NCI-H2171 treated with DMSO at 0.1 percent for 48 hours (cell line): ENCODE measurements around the gene HS3ST3B1.

Source experiments
- DNase-seq: peaks from one replicate; lab custom pipeline; 2025; lab: John Stamatoyannopoulos, UW

HS3ST3B1 gene

DNA sequence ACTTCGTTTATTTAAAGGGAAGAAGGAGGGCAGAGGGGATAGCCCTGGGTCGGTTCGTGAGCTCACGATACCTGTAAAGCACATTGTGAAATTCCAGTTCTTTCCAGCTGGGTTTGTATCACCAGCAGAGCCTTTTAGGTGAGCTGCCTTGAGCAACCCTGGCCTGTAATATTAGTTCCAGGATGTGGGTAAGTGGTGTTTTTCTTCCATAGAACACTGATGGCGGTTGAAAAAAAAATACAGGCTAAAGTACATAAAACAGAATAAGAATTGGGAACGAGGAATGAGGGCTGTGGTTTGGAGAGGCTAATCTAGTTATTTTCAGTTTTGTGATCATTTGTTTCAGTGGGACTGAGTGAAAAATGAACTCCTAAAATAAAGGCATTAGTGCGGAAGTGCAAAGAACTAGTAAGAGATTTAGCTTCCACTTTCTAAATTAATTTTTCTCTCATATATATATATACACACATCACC lies 20.6 kb downstream of the HS3ST3B1 start:
- no peak for DNase-seq

DNA sequence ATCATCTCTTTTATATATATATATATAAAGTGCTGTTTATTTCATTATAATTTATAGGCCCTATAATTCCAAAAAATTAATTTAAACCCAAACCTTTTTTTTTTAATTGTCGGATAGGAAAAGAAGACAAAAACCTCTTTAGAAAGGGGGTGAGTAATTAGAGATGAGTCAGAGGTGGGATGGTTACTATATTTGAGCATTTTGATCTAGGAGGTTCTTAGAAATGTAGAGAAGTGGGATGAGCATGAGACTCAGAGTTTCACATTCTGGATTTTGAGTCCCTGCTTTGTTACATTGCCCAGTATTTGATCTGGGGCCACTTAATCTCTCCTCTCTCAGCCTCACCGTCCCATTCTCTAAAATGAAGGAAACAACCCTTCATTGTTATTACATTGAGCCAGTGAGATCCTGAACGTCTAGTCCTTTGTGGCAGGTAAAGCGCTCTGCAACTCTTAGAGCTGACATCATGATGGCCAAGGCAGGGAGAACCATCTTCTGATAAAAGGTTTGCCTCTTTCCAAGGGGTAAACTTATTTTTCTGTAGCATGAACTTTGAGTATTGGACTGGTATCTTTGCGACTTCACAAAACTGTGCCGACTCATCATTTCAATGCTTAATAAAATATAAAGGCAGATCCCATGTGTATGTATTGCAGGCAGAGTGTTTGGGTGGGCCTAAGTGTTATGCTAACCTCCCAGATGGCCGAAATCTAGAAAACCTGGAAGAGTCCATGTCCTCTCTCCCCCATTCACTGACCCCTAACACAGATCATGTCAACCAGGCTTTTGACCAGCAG lies 21.3 kb downstream of the HS3ST3B1 start:
- no peak for DNase-seq

DNA sequence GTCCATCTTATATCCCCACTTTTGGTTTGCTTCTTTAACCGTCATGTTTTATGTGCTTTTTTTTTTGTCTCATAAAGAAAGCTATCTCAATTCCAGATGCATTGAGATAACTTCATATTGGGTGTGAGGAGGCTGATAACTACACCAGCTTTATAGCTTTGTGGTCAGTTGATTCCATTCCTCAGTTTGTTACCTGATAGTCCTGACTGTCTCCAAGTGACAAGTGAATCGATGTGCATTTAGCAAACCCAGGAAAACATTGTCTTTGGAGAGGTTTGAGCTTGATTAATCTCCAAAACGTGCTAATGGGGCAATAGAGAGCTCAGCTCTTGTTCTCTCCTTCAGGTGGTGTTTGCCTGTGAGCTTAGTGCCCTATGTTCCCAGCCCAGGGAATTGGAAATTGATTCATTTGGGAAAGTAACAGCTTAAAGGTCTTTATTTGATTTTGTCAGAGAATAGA lies 22.7 kb downstream of the HS3ST3B1 start:
- DNase-seq = no peak

DNA sequence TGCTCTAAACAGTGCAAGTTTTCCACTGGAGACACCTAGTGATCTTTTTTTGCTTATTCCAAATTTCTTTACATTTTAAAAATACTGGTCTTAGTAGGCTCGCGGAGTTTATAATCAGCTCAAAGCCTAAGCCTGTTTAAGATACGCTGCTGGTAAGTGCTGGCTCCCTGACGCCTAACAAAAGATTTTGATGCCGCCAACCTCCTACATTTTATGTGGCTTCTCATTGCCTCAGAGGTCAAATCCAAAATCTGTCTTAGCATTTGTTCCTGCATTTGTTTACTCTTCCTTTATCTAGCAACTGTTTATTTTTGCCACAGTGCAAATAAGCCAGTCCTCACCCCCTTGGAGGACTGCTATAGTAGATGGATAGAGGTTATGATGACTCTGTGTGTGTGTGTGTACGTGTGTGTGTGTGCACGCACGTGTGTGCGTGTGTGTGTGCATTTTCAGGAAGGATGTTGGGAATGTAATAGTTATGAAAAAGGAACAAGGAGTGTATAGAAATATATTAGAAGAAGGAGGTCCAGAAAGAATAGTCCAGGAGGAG lies 24.8 kb downstream of the HS3ST3B1 start:
- no peak for DNase-seq

DNA sequence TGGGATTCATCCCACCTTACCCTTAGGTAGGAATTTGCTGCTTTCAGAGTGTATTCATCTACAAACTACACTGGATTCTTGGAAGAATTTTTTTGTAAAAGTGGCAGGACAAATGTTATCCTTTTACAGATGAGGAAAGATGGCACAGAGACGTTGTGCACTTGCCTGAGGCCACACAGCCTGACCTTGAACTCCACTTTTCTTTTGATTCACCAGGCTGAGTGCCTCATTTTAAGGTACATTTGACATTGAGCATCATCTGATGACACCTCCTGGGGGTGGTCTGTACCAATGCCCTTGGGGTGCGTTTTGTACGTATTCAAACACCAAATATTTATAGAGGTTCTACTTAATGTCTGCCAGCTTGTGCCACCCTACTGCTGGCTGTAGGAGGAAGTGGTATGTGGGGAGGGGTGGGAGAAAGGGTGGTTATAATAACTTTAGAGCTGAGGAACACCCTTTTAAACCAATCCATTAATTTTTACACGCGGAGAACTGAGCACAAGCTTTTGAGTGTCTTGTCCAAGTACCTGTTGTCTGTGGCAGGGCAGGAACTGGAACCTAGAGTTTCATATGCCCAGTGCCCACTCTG lies 29.1 kb downstream of the HS3ST3B1 start:
- no peak for DNase-seq

DNA sequence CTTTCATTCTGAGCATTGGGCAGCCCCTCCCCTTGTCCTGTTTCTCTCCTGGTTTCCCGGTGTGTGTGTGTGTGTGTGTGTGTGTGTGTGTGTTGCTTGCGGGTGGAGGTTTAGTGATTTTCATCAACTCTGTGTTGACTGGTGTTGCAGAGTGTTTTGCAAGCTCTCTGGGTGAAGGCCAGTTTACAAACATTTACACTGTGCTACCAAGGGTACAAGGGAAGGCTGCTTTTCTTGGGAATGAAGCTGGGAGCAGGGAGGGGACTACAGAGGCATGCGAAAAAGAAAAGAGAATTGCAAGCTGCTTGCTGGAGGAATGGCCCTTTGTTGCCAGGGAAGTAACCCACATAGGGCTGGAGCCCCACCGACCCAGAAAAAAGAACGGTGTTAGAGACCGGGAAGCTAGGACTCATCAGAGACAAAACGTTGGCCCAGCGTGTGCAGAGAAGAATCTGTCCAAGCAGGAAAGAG lies 29.6 kb downstream of the HS3ST3B1 start:
- no peak for DNase-seq

DNA sequence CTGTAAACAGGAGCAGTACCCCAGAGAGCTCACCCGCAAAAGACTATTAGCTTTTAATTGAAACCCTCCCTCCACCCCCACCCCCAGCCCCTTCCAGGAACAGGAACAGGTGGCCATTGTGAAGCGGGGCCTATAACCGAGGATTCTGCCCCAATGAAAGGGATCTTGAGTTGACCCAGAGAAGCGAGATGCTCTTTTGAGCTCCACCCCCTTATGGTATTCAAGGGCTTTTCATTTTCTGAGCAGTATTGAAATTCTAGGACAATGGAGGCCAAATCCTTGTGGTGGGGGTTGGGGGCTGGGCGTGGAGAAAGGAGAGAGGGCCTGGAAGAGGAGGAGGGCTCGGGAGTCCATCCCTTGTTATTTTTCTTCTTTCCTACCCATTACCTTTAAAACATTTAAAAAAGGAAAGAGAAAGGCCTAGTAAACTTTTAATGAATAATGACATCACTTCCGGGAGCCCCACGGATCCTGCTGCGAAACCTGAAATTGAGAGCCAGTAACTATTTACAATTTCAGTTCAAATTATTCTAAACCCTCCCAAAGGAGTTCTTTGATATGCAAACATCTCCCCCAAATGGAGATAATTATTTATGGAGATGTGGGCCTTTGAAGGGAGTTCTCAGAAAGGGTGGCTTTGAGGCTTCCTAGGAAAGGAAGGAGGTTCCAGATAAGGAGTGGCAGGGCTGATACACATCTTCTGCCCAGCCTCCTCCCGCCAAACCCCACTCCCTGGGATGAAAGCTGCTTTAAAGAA lies 30.5 kb downstream of the HS3ST3B1 start:
- DNase-seq = no peak

DNA sequence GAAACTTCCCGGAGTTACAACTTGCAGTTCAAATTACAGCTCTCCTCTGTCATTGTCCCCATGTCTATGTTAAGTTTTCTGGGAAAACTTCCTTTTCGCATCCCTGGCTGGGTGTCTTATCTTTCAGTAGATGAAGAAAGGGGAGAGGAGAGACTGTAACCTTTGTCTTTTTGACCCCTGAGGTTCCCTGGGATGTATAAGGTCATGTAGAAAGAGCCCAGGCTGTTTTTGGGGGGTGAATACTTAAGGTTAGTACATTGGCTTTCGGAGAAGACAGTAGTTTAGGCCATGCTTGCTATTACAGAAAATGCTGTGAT lies 31.1 kb downstream of the HS3ST3B1 start:
- DNase-seq = no peak

DNA sequence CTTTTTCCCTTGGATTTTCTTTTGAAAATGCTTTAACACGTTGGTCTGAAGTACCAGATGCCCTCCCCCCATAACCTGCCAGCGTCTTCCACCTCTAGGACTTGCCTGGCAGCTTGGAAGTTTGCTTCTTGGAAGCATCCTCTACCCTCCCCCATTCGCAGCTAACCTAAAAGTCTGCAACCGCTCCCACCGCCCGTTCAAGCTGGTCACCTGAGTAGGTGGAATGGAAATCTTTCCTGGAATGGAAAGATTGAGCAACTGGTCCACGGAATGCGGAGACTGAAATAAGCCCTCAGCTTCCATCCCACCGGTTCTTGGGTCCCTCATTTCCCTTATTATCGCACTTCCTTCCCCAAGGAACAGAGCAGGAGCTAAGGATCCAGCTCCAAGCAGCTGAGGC lies 31.4 kb downstream of the HS3ST3B1 start:
- DNase-seq = no peak

DNA sequence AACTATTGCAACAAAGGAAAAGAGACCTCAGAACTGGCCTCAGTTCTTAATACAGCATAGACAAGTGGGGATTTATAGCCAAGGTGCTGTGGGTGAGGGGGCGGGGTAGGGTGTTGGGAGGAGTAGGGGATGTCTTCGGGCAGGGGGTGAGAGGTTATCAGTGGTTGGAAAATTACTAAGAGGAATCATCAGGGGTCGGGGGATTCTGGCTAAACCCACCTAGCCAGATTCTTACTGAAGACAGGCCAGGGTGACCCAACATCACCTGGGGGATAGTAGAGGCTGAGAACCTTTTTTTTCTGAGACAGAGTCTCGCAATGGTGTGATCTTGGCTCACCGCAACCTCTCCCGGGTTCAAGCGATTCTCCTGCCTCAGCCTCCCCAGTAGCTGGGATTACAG lies 32.6 kb downstream of the HS3ST3B1 start:
- DNase-seq = no peak

DNA sequence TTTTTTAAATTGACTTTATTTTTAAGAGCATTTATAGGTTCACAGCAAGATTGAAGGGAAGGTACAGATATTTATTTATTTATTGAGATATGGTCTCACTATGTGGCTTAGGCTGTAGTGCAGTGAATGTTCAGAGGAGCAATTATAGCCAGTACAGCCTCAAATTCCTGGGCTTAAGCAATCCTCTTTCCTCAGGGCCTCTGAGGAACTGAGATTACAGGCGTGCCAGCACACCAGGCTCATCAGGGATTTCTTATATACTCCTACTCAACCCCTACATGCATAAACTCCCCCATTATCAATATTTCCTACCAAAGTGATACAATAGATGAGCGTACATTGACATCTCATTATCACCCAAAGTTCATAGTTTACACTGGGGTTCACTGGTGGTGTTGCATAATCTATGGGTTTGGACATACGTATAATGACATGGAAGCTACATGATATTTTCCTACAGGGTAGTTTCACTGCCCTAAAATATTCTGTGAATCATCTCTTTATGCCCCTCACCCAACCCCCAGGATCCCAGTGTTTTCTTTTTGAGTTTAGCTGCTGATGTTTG lies 33.5 kb downstream of the HS3ST3B1 start:
- DNase-seq = no peak

DNA sequence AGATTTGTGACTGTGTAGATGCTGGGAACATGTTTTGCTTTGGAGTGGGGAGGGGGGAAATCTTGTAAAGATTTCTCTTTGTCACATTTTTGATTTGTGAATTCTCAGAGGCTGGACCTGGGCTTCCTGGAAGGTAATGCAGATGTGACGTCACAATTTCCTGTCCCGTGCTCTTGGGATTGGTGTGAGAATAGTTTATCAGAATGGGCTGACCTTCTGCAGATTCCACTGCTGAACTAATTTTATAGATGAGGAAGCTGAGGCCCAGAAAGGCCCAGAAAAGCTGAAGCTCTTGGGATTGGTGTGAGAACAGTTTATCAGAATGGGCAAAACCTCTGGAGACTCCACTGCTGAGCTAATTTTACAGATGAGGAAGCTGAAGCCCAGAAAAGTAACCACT lies 34.0 kb downstream of the HS3ST3B1 start:
- no peak for DNase-seq

DNA sequence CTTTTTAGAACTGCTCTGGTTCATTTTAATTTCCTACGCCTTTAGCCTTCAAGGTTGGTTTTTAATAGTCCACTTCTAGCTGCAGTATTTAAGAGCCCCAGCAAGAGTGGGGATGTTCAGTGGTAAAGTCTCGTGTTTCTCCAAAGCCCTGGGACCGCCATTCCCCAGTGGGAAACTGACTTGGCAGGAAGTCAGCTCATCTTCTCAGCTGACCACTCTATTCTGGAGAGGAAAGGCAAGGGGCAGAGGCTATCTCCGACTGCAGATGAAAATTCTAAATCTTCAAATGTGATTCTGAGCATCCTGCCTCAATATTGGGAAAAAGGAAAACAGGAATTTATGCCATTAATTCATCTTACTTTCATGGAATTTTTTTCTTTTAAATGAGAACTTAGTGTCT lies 35.5 kb downstream of the HS3ST3B1 start:
- no peak for DNase-seq

DNA sequence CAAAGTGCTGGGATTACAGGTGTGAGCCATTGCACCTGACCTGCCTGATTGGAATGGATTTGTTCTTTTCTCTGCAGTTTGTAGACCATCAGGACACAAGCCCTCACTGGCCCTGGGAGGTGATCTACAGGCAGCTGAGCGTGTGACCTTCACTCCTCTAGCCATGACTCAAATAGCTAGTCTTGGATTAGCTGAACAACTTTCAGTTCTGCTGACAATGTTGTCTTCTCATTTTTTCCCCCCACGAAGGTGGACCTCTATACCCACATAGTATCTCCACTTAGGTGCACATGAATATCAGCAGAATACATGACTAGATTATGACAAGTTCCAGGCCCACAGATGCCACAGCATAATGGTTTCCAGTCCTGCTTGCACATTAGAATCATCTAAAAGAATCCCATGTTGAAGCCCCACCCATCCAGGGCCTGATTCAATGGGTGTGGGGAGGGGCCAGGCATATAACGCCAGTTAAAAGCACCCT lies 36.8 kb downstream of the HS3ST3B1 start:
- no peak for DNase-seq

DNA sequence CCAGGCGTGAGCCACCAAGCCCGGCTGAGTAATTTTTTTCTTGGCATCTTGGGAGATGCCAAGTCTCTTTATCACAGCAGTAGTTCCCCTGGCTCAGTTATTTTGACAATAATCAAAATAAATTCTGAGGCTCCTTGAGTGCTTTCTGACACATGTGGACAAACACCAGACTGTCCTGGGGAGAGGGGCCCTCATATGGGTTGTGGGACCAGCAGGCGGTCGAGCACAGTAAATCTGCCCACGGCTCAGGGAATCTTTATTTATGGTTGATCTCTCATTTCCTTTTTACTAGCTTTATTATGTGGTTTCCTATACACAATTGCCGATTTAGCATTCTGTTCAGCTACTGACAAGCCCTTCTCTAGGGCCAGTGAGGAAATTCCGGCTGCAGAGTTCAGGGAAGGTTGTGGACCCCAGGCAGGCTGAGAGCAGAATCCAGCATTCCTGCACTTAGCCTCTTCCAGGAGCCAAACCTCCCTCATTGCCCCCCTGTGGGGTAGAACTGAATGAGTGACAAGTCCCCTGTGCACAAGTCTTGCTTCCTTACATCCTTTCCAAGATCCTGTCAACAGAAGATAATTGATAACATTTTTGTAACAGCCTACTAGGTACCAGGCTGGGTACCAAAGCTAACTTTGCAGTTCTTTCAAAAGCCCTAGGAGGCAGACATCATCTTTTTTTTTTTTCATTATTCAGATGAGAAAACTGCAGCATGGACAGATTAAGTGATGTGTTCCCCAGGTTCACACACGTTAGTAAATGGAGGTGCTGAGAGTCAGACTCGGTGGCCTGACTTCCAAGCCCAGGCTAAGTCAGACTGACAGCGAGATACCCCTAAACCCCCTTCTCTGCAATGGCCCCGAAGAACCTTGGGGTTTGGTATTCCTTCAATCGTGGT lies 40.2 kb downstream of the HS3ST3B1 start:
- no peak for DNase-seq

DNA sequence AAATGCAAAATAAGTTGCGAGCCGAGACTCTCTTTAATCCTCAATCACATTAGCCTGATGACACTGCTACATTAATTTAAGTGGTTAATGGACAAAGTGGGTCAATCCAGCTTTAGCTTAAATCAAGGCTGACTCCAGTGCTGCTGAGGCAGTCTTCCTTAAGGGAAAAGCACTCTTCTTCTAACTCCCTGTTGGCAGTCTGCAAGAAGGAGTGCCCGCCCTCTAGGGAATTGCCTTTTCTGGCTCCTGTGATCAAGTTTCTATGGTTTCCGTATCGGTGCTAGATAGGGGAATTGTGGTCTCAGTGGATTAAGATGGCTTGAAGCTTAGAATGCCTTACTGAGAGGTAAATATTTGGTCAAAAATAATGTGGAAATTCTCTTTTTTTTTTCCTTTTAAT lies 41.0 kb downstream of the HS3ST3B1 start:
- peak; percentile 6 for DNase-seq

DNA sequence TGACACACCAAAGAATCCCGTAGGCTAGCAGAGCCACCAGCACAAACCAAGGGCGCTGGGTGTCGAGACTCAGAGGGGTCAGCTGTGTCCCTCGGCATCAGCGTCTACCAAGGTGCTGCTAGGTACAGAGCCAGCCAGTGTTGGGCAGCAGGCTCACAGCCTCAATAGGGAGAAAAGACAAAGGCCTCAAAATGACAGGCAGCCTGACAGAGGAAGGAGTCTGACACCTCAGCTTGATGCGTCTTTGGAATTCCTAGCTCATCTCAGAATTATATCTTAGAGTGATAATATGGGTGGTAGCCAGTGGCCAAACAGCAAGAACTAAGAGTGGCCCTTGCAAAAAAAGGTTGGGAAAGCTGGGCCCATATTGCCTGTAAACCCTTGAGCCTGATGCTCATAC lies 45.9 kb downstream of the HS3ST3B1 start:
- no peak for DNase-seq

DNA sequence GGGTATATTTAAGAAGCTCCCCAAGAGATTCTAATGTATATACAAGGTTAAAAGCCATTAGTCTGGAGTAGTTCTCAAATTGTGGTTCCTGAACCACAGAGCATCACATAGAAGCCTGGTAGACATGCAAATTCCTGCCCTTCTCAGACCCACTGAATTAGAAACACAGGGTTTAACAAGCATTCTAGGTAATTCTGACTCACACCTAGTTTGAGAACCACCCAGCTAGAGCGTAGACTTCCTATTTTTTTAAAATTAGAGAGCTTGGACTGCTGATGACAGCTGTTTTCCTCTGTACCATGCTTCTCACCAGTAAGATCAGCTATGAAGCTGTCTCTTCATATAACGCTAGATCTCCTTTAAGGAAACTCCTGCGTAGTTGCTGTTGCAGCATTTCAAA lies 50.6 kb downstream of the HS3ST3B1 start:
- no peak for DNase-seq

DNA sequence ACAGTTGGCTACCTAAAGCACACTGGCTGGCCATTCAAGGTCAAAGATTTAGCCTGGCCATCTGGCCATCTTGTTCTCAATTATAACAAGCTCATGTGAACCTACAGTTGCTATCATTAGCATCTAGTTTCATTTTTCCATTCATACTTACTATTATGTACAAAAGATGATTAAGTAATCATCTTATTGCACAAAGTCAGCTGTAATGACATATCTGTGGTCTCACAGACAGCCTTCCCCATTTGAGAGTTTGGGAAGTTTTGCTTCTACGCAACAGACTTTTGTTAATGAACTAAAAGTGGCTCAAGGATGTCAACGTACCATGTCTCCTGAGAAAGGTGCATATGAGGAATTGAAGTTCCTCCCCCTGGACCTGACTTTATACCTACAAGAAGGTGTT lies 51.3 kb downstream of the HS3ST3B1 start:
- DNase-seq = no peak

DNA sequence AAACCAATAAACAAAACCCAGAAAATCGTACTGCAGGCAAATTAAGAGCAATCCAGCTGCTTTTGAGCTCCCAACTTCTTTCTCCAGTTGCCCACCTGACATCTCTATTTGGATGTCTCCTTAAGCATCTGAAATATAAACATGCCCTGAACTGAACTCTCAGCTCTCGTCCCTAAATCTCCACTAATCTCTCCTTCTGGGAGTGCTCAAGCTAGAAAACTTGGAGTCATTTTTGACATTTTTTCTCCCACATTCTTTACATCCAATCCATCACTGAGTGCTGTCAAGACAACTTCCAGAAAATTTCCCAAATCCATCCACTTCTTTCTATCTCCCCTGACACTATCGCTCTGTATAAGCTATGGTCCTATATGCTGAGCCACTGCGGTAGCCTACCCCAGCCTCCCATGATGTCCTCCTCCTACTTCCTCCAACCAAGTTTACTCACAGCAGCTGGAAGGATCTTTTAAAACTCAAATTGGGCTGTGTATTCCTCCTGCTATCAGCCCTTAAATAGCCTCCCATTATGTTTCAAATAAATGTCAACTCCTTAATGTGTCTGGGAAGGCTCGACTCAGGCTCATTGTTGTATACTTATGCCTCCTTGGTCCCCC lies 53.1 kb downstream of the HS3ST3B1 start:
- DNase-seq = no peak

DNA sequence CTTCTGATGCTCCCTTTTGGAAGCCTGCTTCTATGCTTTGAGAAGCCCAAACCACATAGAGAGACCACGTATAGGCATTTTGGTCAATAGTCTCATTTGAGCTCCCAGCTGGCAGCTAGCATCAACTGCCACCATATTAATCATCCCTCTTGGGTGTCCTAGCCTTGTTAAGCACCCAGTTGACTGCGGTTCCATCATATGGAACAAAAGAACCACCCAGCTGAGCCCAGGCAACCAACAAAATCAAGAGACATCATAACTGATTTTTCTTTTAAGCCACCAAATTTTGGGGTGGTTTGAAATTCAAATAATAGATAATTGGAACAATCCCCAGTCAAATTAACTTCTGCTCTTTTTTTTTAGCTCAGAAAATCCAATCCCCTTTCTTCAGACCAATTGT lies 53.9 kb downstream of the HS3ST3B1 start:
- DNase-seq = no peak
